ENCODE results near the gene BTBD2.
"Not testable (repeated sequence)": the region's sequence is repeated elsewhere in the genome, so short reads cannot be mapped to it uniquely, and the experiment has no call there.

The BTBD2 gene

GRCh38 chr19:1997353-1998233 is 17.9 kb downstream of the BTBD2 start:
- H3K4me3 ChIP-seq (replicated peaks; ENCODE audit: low read depth, low read length): no peak overlapping the region
- DNase-seq (ENCODE audit: extremely low read depth, low read depth): no peak

GRCh38 chr19:1992759-1993260 is 22.7 kb downstream of the BTBD2 start:
- no peak for TF ChIP-seq CTCF (IDR thresholded peaks at IDR 0.05; ENCODE audit: low read depth, low read length, missing control alignments)
- no peak overlapping the region for H3K4me3 ChIP-seq (replicated peaks; ENCODE audit: low read depth, low read length)
- no peak for DNase-seq (ENCODE audit: extremely low read depth, low read depth)

More at GRCh38 chr19:1997353-1998233, 17.9 kb downstream of the BTBD2 start:
- TF ChIP-seq CTCF (IDR thresholded peaks at IDR 0.05; ENCODE audit: low read depth, low read length, missing control alignments): no peak

GRCh38 chr19:1991018-1991913 is 24.2 kb downstream of the BTBD2 start:
- no peak for DNase-seq (ENCODE audit: extremely low read depth, low read depth)
- H3K4me3 ChIP-seq (replicated peaks; ENCODE audit: low read depth, low read length): no peak overlapping the region
- no peak for TF ChIP-seq CTCF (IDR thresholded peaks at IDR 0.05; ENCODE audit: low read depth, low read length, missing control alignments)

GRCh38 chr19:1990230-1991017 is 25.1 kb downstream of the BTBD2 start:
- no peak for TF ChIP-seq CTCF (IDR thresholded peaks at IDR 0.05; ENCODE audit: low read depth, low read length, missing control alignments)
- no peak overlapping the region for H3K4me3 ChIP-seq (replicated peaks; ENCODE audit: low read depth, low read length)
- no peak for DNase-seq (ENCODE audit: extremely low read depth, low read depth)

- DNase-seq (ENCODE audit: extremely low read depth, low read depth): no peak
- no peak overlapping the region for H3K4me3 ChIP-seq (replicated peaks; ENCODE audit: low read depth, low read length)
- no peak for TF ChIP-seq CTCF (IDR thresholded peaks at IDR 0.05; ENCODE audit: low read depth, low read length, missing control alignments)
These were observed 25.8 kb downstream of the BTBD2 start for GRCh38 chr19:1989513-1990229.

- not testable (repeated sequence) for DNase-seq (ENCODE audit: extremely low read depth, low read depth); H3K4me3 ChIP-seq (replicated peaks; ENCODE audit: low read depth, low read length)
These were observed 27.1 kb downstream of the BTBD2 start for GRCh38 chr19:1988464-1988863.

Data from HFF-Myc (cell line).